Stomach (tissue), 9 donors: ENCODE measurements around the gene SMIM14. TPM values are rescaled to one million over a fixed set of nuclear protein-coding genes. Genes with fewer than 3 reads are reported as not detected.

Experiments
- DNase-seq, 2 donors: peaks; one replicate each; pipeline versions ENCODE4 v3.0.0 to v3.0.0-alpha.2; 2013 to 2019
- H3K27ac ChIP-seq, 5 donors: fragments of 200-600 bp in 4 of 5; sonication (generic) in 4 of 5; one replicate each; pipeline ENCODE4 v1.5.1; 2013 to 2019; ENCODE audit warnings: mild to moderate bottlenecking in 1 of 5, moderate library complexity in 1 of 5
- H3K27me3 ChIP-seq, 3 donors: fragments of 200-600 bp; sonication (generic); one replicate each; pipeline ENCODE4 v1.5.1; 2017 to 2019; ENCODE audit warnings: mixed run types in 1 of 3
- H3K36me3 ChIP-seq, 4 donors: fragments of 200-600 bp; sonication (generic); 1 replicate in 3 of 4; 2 replicates in 1 of 4; pipeline ENCODE4 v1.5.1; 2016 to 2019
- H3K4me1 ChIP-seq, 4 donors: fragments of 200-600 bp; sonication (generic); one replicate each; pipeline ENCODE4 v1.5.1; 2016 to 2019
- H3K4me3 ChIP-seq, 4 donors: fragments of 200-600 bp; sonication (generic) in 3 of 4; one replicate each; pipeline ENCODE4 v1.5.1; 2016 to 2019; ENCODE audit warnings: mild to moderate bottlenecking in 1 of 4
- H3K9me3 ChIP-seq, 4 donors: fragments of 200-600 bp; sonication (generic); one replicate each; pipeline ENCODE4 v1.5.1; 2016 to 2019
- CTCF ChIP-seq, 7 experiments: fragments of 450-650 bp in 4 of 7; fragments of 200-600 bp in 3 of 7; sonication (generic) in 3 of 7; IDR thresholded peaks; one replicate each; pipeline ENCODE4 v1.5.1; 2016 to 2019; ENCODE audit warnings: antibody characterized with exemption in 7 of 7, control low read depth in 2 of 7, mild to moderate bottlenecking in 1 of 7
- EP300 ChIP-seq: sonication (generic); formaldehyde crosslinking; IDR thresholded peaks from one replicate; pipeline ENCODE4 v1.6.1; 2017; ENCODE audit warnings: antibody characterized with exemption
- POLR2A ChIP-seq, 4 donors: fragments of 450-650 bp; IDR thresholded peaks; one replicate each; pipeline ENCODE4 v1.6.1; 2016; ENCODE audit warnings: antibody characterized with exemption in 4 of 4, control low read depth in 2 of 4, mild to moderate bottlenecking in 1 of 4, moderate library complexity in 1 of 4
- POLR2AphosphoS5 ChIP-seq, 3 donors: sonication (generic); formaldehyde crosslinking; IDR thresholded peaks; one replicate each; pipeline ENCODE4 v1.6.1; 2016; ENCODE audit warnings: antibody characterized with exemption in 3 of 3
- WGBS, 5 donors: extraction: QIAGEN DNeasy Blood & Tissue Kit in 3 of 5; methylation state at CpG; one replicate each; pipeline versions ENCODE4 v1.1.5 to v1.1.7; 2013 to 2018; 5-methylcytosine and 5-hydroxymethylcytosine counted together
- intact Hi-C: fragments of 100-400 bp; cut with DNase I; formaldehyde crosslinking; loops from one replicate; pipeline ENCODE4 v1.15.1; 2023; ENCODE audit warnings: low total_unique reads
- polyA plus RNA-seq, 3 donors: library from polyadenylated mRNA; stranded (reverse); fragments of 200-250 nt; gene quantifications; one replicate each; pipeline ENCODE4 v1.2.3, GENCODE V29; 2013
- total RNA-seq, 5 donors: library from RNA; depleted of rRNA; stranded (reverse); fragments of >200 nt; gene quantifications; one replicate each; pipeline versions ENCODE4 v1.1.0 to v1.2.3, GENCODE V29; 2014 to 2016
- donor health status: healthy with polysubstance abuse.
- donor health status: Bipolar disorder and iron deficiency.
- donor health status: healthy.

The SMIM14 gene
- total and polyA plus RNA-seq, 8 donors: 11.1 to 83.6 (median 32.7) TPM

DNA sequence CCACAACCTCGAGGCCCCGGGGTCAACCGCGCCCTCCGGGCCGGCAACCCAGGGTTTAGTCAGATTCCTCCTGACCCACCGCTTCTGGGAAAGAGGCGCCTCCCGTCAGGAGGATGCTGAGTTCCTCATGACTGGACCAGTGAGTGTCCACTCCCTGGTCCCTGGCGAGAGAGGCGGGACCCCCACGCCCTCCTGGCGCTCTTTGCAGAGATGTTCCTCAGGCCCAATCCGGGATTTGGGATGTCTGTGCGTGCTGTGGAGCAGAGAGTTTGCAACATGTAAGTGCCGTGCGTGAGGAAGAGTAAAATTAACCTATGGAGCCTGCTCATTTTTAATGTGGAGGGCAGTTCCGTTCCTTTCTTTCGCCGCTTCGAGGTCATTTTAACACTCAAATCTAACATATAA is 110.6 kb downstream of the SMIM14 start:
- no peaks in the 10 kb centered on the region for H3K9me3 ChIP-seq
- H3K4me1 ChIP-seq: peaks cover 10 to 51% (median 36%) of the 10 kb centered on the region in 4 donors
- DNase-seq: no peak
- 1 to 5% (median 2%) methylated on average over 15 to 21 of the region's 21 CpGs for WGBS, 5 donors
- peak overlapping the region; percentile 80 to 96 (median 85) for H3K4me3 ChIP-seq
- intact Hi-C loops: no loop called here
- H3K27me3 ChIP-seq: no peaks in the 10 kb centered on the region
- peaks cover 0 to 26% (median 15%) of the 10 kb centered on the region in 4 donors for H3K36me3 ChIP-seq
- TF ChIP-seq CTCF (IDR thresholded peaks at IDR 0.05): no peak
- no peak for TF ChIP-seq EP300
- TF ChIP-seq POLR2AphosphoS5 (IDR thresholded peaks at IDR 0.05): no peak
- TF ChIP-seq POLR2A (IDR thresholded peaks at IDR 0.05): no peak
- H3K27ac ChIP-seq: peak overlapping the region; percentile 93 to 97 (median 97)

- H3K9me3 ChIP-seq: no peaks in the 10 kb centered on the region
- H3K27ac ChIP-seq: peak within 1 kb of the TSS; percentile 93 to 97 (median 97)
- peak within 1 kb of the TSS; percentile 80 to 96 (median 85) for H3K4me3 ChIP-seq
- peak in 2 of 4 donors; percentile 73 to 94 for TF ChIP-seq POLR2A (IDR thresholded peaks at IDR 0.05)
- TF ChIP-seq EP300: no peak
- peak; percentile 57 to 97 (median 92) for TF ChIP-seq POLR2AphosphoS5 (IDR thresholded peaks at IDR 0.05)
- TF ChIP-seq CTCF (IDR thresholded peaks at IDR 0.05): peak in 1 of 7 experiments; percentile 6
- intact Hi-C loops: no loop called here
- WGBS, 5 donors: 0 to 1% (median 0%) methylated on average over 40 to 73 of the region's 73 CpGs
- H3K4me1 ChIP-seq: peaks cover 10 to 57% (median 41%) of the 10 kb centered on the region in 4 donors
- peaks cover 0 to 20% (median 9%) of the 10 kb centered on the region in 4 donors for H3K36me3 ChIP-seq
- DNase-seq: peak; percentile 97 to 99
- H3K27me3 ChIP-seq: no peaks in the 10 kb centered on the region
Observed at GRCh38 chr4:39527296-39528060, 111.2 kb downstream of the SMIM14 start, which contains the start of gene UGDH. Gene UGDH, minus strand, starts transcription at chr4:39527439. Its CDS starts 5,927 bp downstream, at chr4:39521512.

DNA sequence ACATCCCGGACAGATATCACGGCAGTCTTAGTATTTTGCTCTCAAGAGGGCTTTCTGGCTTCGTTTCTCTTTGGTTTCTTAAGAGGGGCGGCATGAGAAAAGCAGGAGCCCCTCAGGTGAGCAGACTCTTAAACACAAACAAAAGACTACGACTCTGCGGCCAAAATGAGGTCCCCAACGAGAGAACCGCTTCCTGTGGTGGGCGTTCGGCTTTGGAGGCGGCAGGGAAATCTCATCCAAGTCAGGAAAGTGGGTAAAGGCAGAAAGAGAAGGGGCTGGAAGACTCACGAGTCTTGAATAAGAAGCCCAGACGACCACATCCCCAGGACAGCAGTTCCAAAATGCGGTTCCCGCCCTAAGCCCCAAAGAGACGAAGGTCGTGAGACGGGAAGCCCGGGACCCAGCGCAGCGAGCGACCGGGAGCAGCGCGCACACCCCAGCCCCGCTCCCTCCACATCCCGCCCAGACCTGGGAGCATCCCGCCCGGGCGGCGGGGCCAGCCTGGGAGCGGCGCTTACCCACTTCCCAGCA is 111.8 kb downstream of the SMIM14 start:
- intact Hi-C loops: no loop called here
- Histone ChIP-seq H3K36me3 (peaks cover 0 to 14% (median 2%) of the 10 kb centered on the region in 4 donors), H3K4me1 (peaks cover 10 to 64% (median 42%) of the 10 kb centered on the region in 4 donors), H3K27ac (peak overlapping the region; percentile 93 to 97 (median 97)), H3K27me3 (no peaks in the 10 kb centered on the region), H3K9me3 (no peaks in the 10 kb centered on the region), H3K4me3 (peak overlapping the region; percentile 80 to 96 (median 85))
- 0 to 1% (median 0%) methylated on average over 28 to 33 of the region's 33 CpGs for WGBS, 5 donors
- TF ChIP-seq CTCF (IDR thresholded peaks at IDR 0.05) (no peak), EP300 (no peak), POLR2AphosphoS5 (IDR thresholded peaks at IDR 0.05) (no peak), POLR2A (IDR thresholded peaks at IDR 0.05) (no peak)
- DNase-seq: no peak

DNA sequence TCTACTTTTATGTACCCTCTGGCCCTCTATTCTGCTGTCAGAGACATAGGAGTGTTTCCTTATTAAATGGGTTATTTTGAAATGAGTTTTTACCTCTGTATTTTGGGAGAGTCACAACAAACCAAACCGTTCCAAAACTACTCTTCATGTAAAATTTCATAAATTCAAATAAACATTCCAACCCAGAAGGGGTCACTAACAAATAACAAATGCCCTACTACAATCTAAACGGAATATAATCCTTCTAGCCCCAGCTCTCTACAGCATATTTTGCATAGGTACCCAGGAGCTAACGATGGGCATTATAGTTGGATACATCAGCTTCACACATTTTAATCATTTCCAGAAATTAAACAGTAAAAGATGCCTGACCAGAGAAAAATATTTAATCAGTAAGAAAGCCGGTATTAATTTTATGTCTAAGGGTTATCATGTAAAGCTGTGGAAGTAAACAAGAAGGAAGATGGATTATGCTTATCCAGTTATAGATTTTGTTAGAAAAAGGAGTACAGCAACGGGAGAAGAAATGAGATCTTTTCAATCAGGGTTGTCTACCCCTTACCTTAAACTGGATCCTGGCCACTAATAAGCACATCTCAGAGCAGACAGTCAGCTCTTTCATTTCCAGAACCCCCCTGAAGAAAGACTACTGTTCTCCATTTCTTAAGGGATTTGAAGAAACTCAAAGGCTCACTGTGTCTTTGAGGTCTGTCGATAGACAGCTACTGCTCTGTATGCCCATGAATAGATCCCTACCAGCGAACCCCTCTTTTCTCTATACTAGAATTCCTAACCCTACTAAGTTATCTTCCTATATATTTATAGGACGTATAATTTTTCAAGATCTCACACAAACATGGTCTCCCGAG is 112.6 kb downstream of the SMIM14 start:
- intact Hi-C loops: no loop called here
- H3K9me3 ChIP-seq: no peaks in the 10 kb centered on the region
- peak in 1 of 2 donors; percentile 18 for DNase-seq
- H3K36me3 ChIP-seq: peaks cover 0 to 7% (median 0%) of the 10 kb centered on the region in 4 donors
- H3K27me3 ChIP-seq: no peaks in the 10 kb centered on the region
- WGBS, 5 donors: 8 to 17% (median 10%) methylated on average over 9 of the region's 9 CpGs
- H3K4me3 ChIP-seq: peak overlapping the region; percentile 80 to 96 (median 85)
- peaks cover 10 to 71% (median 42%) of the 10 kb centered on the region in 4 donors for H3K4me1 ChIP-seq
- no peak for TF ChIP-seq CTCF (IDR thresholded peaks at IDR 0.05)
- TF ChIP-seq EP300: no peak
- TF ChIP-seq POLR2A (IDR thresholded peaks at IDR 0.05): no peak
- no peak for TF ChIP-seq POLR2AphosphoS5 (IDR thresholded peaks at IDR 0.05)
- peak overlapping the region; percentile 93 to 97 (median 97) for H3K27ac ChIP-seq
